HG03103 (cell line): Measurements from ENCODE around the gene CAMK2A.

ENCODE experiments used
- ATAC-seq: cut with Tn5 transposase; IDR thresholded peaks from one replicate; pipeline ENCODE4 v1.9.1; 2021; ENCODE audit warnings: low read depth; ENCODE audit not compliant: unreplicated experiment

Gene CAMK2A

DNA sequence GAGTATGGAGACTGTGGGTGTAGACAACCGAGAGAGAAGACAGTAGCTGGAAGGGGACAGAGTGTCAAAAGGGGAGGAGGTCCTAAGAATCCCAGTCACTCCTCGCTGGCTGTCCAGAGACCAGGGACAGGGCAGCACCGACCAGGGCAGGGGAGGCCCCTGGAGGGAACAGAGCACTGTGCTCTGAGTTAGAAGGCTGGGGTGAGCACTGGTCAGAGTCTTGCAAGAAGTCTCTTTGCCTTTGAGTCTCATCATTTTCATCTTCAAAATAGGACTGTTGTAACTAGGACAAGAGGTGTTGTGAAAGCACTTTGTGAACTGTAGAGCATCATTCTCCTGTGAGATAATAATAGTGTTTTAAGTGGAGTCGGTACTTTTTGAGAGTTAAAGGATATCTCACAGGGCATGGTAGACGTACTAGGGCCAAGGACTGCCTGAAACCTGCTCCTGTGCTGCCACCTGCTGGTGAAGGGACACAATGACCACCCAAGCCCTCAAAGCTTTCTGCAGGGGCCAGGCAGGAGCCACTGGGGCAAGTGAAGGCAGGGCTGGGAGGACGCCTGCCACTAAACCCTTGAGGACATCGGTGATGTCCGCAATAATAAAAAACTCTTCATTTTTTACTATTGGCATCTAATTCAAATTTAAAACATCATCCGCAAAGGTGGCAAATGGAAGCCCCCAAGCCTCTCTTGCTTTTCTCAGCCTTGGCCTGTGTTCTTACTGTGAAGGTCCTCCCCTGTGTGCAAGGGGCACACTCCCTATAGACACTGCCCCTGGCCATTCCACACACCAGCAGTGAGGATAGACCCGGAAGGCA, 71.5 kb downstream of the CAMK2A start:
- peak; percentile 87 for ATAC-seq

DNA sequence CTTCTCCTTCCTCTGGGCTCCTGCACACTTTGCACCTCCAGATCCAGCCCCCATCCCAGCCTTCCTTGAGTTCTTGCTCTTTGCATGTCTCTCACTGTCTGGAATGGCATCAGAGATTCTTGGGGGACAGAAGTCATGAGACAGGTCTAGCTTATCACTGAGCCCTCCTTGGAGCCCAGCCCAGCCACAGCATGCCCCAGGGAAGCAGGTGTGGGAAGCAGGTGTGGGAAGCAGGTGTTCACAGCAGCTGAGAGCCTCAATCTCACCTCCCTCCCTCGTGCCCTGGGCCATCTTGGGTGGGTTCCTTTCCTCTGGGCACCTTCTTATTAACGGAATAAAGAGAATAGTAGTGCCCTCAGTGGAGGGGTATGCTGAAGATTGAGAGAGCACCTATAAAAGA, 72.5 kb downstream of the CAMK2A start:
- ATAC-seq = no peak

GRCh38 chr5:150215979-150216944, 73.3 kb downstream of the CAMK2A start:
- no peak for ATAC-seq

DNA sequence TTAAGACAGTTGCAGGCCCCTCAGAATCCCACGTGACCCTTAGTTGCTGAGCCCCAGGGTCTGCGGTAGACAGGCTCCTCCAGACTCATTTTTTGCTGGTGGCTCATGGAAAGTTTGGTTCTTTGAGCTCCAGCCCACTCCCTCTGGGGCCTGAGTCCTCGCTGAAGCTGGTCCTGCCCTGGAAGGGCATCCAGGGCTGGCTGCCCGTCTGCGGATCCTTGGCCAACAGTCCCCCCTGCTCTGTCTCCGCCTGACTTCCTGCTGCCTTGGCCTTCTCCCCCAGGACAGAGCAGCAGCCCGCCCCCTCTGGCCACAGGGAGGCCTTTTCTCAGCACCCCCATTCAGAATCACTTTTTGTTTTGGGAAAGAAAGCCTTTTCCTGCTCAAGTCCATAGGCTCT, 75.3 kb downstream of the CAMK2A start:
- no peak for ATAC-seq

GRCh38 chr5:150213530-150213929, 76.0 kb downstream of the CAMK2A start:
- ATAC-seq = no peak

- no peak for ATAC-seq
Observed at GRCh38 chr5:150211156-150212030, 78.2 kb downstream of the CAMK2A start.

DNA sequence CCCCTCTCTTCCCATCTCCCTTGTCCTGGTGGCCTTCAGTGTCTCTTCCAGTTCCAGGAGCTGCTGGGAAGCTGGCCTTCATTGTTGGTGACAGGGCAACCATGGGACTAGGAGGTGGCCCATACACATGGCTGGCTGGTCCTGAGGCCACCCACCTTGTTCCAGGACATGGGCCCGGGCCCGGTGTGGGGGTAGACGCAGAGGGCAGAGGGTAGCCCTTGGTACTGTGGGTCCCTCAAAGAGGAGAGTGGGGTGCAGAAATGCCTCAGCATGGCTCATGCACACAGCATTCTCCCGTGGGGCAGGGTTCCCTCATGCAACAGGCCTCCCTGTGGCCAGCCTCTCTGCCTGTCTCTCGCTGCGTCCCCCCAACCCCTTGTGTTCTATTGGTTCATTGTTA, 78.9 kb downstream of the CAMK2A start:
- ATAC-seq = no peak

DNA sequence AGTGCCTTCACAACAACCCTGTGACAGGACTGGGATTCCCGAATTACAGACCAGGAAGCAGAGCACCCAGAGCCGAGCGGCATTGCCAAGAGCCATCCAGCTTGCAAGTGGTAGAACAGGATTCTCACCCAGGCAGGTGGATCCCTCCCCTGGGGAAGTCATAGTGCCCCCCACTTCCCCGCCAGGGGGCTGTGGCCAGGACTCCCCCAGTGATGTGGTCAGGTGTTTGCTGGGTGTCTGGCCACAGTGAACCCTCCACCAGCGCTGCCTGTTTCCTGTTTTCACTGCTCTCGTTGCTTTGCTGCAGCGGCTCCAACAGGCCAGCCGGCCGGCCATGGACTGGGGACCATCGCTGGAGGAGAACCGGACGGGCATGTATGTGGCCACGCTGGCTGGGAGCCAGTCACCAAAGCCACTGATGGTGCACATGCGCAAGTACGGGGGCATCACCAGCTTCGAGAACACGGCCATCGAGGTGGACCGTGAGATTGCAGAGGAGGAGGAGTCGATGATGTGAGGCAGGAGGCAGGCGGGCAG, 80.4 kb downstream of the CAMK2A start:
- ATAC-seq = no peak

DNA sequence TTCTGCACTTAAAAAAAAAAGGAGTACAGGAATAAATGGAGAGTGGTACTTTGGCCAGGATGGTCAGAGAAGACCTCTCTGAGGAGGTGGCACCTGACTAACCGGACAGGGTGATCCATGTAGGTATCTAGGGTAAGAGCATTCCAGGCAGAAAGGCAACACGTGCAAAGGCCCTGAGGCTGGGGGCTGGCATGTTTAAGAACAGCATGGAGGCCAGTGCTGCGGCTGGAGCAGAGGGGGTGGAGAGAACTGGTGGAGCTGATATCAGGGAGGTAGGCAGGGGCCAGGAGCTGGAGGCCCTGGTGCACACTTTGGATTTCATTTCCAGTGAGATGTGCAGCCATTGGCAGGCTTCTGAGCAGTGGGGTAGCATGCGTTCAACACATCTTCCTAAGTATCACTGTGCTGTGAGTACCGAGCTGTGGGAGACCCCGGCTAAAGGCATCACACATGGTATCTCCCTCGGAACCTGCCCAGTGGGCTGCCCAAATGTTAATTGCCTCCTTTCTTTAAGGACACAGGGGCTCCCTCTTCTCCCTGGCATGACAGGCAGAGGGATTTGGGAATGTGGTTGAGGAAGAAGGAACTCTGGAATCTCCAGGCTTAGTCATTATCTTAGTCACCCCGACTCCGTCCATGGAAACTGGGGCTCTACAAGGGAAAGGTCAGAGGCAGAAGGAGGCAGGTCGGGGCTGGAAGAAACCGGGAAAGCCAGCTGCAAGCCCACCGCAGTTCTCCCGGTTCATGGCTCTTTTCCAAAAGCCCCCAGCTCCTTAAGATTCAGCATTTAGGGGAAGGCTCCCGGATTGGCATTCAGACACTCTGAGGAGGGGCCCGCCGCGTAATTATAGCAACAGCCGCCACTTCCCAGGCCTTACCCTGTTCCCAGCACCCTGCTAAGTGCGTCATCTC, 81.1 kb downstream of the CAMK2A start:
- ATAC-seq = no peak

GRCh38 chr5:150206779-150207115, 82.8 kb downstream of the CAMK2A start:
- no peak for ATAC-seq

GRCh38 chr5:150206098-150206778, 83.3 kb downstream of the CAMK2A start:
- ATAC-seq = no peak

- no peak for ATAC-seq
Observed at GRCh38 chr5:150204590-150204960, 85.0 kb downstream of the CAMK2A start.

- no peak for ATAC-seq
Observed at GRCh38 chr5:150203832-150204589, 85.6 kb downstream of the CAMK2A start.

- no peak for ATAC-seq
Observed at GRCh38 chr5:150202501-150202900, 87.1 kb downstream of the CAMK2A start.

- no peak for ATAC-seq
Observed at GRCh38 chr5:150197476-150197875, 92.1 kb downstream of the CAMK2A start.

DNA sequence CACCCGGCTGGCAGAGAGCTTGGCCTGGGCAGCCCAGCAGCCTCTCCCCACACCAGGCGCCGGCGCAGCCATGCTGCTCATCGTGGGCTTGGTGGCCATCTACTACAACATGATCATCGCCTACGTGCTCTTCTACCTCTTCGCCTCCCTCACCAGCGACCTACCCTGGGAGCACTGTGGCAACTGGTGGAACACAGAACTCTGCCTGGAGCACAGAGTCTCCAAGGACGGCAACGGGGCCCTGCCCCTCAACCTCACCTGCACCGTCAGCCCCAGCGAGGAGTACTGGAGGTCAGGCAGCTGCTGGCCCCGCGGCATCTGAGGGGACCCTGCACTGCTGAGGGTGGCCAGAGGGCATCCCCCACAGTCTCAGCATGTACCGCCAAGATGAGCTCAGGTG, 92.6 kb downstream of the CAMK2A start:
- ATAC-seq = no peak

GRCh38 chr5:150196514-150196913, 93.1 kb downstream of the CAMK2A start:
- no peak for ATAC-seq
